OCI-LY3 (cell line): ENCODE data around the gene TMEM120A.

Experiments used
- EZH2phosphoT487 ChIP-seq: fragments of 200-600 bp; shearing (Covaris generic); IDR thresholded peaks from 2 replicates; pipeline ENCODE4 v1.6.1; 2018; ENCODE audit warnings: antibody characterized with exemption, mixed run types, low read depth
- TF ChIP-seq, protein P1 (sequence below): fragments of 200-600, 300-600 bp; sonication (generic); IDR thresholded peaks from 2 replicates; pipeline ENCODE4 v1.5.1; 2014; ENCODE audit warnings: antibody characterized with exemption, low read length, low read depth

DNA sequence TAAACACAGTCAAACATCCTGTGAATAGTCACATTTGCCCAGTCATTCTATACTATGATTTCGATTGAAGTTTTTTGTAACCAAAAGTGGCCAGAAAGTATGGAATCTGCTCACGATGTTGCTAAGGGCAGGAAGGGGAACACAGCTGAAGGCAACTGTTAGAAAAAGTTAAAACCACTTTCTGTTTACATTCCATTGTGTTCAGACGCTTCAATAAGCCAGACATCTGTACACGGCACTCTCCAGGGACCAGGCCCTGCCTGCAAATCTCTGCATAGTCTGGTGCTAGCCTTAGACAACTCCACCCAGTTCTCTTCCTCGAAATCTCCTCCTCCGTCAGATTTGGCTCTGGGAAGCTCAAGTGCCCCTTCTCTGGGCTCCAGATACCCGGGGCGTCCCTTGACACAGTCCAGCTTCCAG, 17.1 kb upstream of the TMEM120A start:
- TF ChIP-seq, protein P1, sequence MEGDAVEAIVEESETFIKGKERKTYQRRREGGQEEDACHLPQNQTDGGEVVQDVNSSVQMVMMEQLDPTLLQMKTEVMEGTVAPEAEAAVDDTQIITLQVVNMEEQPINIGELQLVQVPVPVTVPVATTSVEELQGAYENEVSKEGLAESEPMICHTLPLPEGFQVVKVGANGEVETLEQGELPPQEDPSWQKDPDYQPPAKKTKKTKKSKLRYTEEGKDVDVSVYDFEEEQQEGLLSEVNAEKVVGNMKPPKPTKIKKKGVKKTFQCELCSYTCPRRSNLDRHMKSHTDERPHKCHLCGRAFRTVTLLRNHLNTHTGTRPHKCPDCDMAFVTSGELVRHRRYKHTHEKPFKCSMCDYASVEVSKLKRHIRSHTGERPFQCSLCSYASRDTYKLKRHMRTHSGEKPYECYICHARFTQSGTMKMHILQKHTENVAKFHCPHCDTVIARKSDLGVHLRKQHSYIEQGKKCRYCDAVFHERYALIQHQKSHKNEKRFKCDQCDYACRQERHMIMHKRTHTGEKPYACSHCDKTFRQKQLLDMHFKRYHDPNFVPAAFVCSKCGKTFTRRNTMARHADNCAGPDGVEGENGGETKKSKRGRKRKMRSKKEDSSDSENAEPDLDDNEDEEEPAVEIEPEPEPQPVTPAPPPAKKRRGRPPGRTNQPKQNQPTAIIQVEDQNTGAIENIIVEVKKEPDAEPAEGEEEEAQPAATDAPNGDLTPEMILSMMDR = no peak
- no peak for TF ChIP-seq EZH2phosphoT487
